H1 (cell line): ENCODE results near the gene IRF5. TPM values are rescaled to one million over a fixed set of nuclear protein-coding genes. Genes with fewer than 3 reads are reported as not detected.

ENCODE experiments used
- SRF ChIP-seq: IDR thresholded peaks from 2 replicates; pipeline ENCODE4 v1.6.1; 2011; ENCODE audit warnings: mild to moderate bottlenecking, low read depth, low read length, moderate library complexity
- polyA plus RNA-seq, 7 experiments: library from polyadenylated mRNA; depleted of rRNA in 3 of 7; stranded (reverse) in 5 of 7; unstranded in 2 of 7; fragments of >200 nt in 5 of 7; fragments of 200-250 nt in 2 of 7; gene quantifications; 1 replicate in 5 of 7; 2 replicates in 1 of 7; 4 replicates in 1 of 7; pipeline versions ENCODE4 v1.2.1 to v1.2.3, GENCODE V29; 2011 to 2013; ENCODE audit warnings: missing spikeins in 2 of 7, mixed read lengths in 2 of 7
- total RNA-seq: library from RNA; stranded (reverse); fragmentation: NEBNext Ultra II Directional; extraction: Animal tissue kit (Norgen Biotek cat#: 25700); gene quantifications from 2 replicates; pipeline ENCODE4 v1.2.1, GENCODE V29; 2021
- TF ChIP-seq, protein P1 (sequence below): IDR thresholded peaks from 2 replicates; pipeline ENCODE4 v1.6.1; 2011; ENCODE audit warnings: low read length, improper control_type of control experiment

IRF5 gene
- total and polyA plus RNA-seq, 2 of the 8 experiments (the other 6 are each of a cell fraction or from before 2014, with no cell fraction given), result 0.28 to 1.1 TPM

DNA sequence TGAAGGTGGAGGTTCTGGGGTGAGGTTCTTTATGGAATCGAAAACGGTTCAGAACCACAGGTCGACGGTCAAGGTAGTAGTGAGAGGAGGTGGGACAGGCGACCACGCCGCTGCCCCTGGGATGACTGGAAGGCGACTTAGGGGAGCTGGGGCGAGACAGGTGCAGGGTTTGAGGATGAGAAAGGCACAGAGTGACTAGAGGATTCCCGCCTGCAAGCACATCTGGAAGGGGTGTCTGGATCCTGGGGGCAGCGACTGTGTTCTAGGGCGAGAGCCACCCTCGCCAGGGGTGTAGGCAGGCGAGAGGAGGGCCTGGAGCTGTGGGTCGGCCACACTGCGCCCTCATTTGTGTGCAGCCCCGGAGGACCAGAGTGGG is 468 bp upstream of the IRF5 start (continued):
- TF ChIP-seq, protein P1, sequence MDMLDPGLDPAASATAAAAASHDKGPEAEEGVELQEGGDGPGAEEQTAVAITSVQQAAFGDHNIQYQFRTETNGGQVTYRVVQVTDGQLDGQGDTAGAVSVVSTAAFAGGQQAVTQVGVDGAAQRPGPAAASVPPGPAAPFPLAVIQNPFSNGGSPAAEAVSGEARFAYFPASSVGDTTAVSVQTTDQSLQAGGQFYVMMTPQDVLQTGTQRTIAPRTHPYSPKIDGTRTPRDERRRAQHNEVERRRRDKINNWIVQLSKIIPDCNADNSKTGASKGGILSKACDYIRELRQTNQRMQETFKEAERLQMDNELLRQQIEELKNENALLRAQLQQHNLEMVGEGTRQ, result no peak
- TF ChIP-seq SRF, result no peak
